ENCODE data around the gene SCGB2A2.
A peak's percentile ranks its signal among the peaks of the same experiment; 100 is the strongest.

The SCGB2A2 gene

GRCh38 chr11:62269654-62270278, at the start of gene SCGB2A2:
Gene SCGB2A2, plus strand, starts transcription at chr11:62270158. Its CDS starts 59 bp downstream, at chr11:62270217.
- DNase-seq (ENCODE audit: low spot score): no peak

- no peak for DNase-seq (ENCODE audit: low spot score)
Observed at GRCh38 chr11:62221498-62221897, 48.5 kb upstream of the SCGB2A2 start.

- no peak for DNase-seq (ENCODE audit: low spot score)
Observed at GRCh38 chr11:62223095-62223494, 46.9 kb upstream of the SCGB2A2 start.

- no peak for DNase-seq (ENCODE audit: low spot score)
Observed at GRCh38 chr11:62233730-62234129, 36.2 kb upstream of the SCGB2A2 start.

GRCh38 chr11:62236187-62236586, 33.8 kb upstream of the SCGB2A2 start:
- DNase-seq (ENCODE audit: low spot score): no peak

GRCh38 chr11:62237499-62237898, 32.5 kb upstream of the SCGB2A2 start:
- DNase-seq (ENCODE audit: low spot score): no peak

- DNase-seq (ENCODE audit: low spot score): no peak
Observed at GRCh38 chr11:62238151-62238550, 31.8 kb upstream of the SCGB2A2 start.

- DNase-seq (ENCODE audit: low spot score): no peak
Observed at GRCh38 chr11:62241095-62241494, 28.9 kb upstream of the SCGB2A2 start.

- DNase-seq (ENCODE audit: low spot score): no peak
Observed at GRCh38 chr11:62242021-62242420, 27.9 kb upstream of the SCGB2A2 start, which contains the start of gene SCGB1D2. Gene SCGB1D2, plus strand, starts transcription at chr11:62242239. Its CDS starts 69 bp downstream, at chr11:62242308.

- peak; percentile 50 for DNase-seq (ENCODE audit: low spot score)
Observed at GRCh38 chr11:62245271-62245753, 24.6 kb upstream of the SCGB2A2 start.

GRCh38 chr11:62251698-62252097, 18.3 kb upstream of the SCGB2A2 start:
- DNase-seq (ENCODE audit: low spot score): no peak

- DNase-seq (ENCODE audit: low spot score): no peak
Observed at GRCh38 chr11:62253999-62254542, 15.9 kb upstream of the SCGB2A2 start.

- no peak for DNase-seq (ENCODE audit: low spot score)
Observed at GRCh38 chr11:62256281-62256680, 13.7 kb upstream of the SCGB2A2 start.

- no peak for DNase-seq (ENCODE audit: low spot score)
Observed at GRCh38 chr11:62260261-62260953, 9.6 kb upstream of the SCGB2A2 start.

- DNase-seq (ENCODE audit: low spot score): no peak
Observed at GRCh38 chr11:62264004-62264403, 6.0 kb upstream of the SCGB2A2 start.

- no peak for DNase-seq (ENCODE audit: low spot score)
Observed at GRCh38 chr11:62266558-62266957, 3.4 kb upstream of the SCGB2A2 start.

- DNase-seq (ENCODE audit: low spot score): no peak
Observed at GRCh38 chr11:62267050-62267449, 2.9 kb upstream of the SCGB2A2 start.

- no peak for DNase-seq (ENCODE audit: low spot score)
Observed at GRCh38 chr11:62267576-62267975, 2.4 kb upstream of the SCGB2A2 start.

GRCh38 chr11:62273284-62273683, 3.3 kb downstream of the SCGB2A2 start:
- DNase-seq (ENCODE audit: low spot score): no peak

- no peak for DNase-seq (ENCODE audit: low spot score)
Observed at GRCh38 chr11:62273789-62274275, 3.9 kb downstream of the SCGB2A2 start.

GRCh38 chr11:62280452-62280851, 10.5 kb downstream of the SCGB2A2 start:
- no peak for DNase-seq (ENCODE audit: low spot score)

GRCh38 chr11:62295504-62295903, 25.5 kb downstream of the SCGB2A2 start:
- DNase-seq (ENCODE audit: low spot score): peak; percentile 51

GRCh38 chr11:62298975-62299374, 29.0 kb downstream of the SCGB2A2 start, which contains the start of gene SCGB1D4:
Gene SCGB1D4, minus strand, starts transcription at chr11:62299075. Its CDS starts 65 bp downstream, at chr11:62299010.
- DNase-seq (ENCODE audit: low spot score): no peak

Measured in AG20443 (cell line).